Esophagus squamous epithelium (tissue), 5 donors: ENCODE measurements around the gene SAMD14. TPM values are rescaled to one million over a fixed set of nuclear protein-coding genes. Genes with fewer than 3 reads are reported as not detected.

Experiments
- DNase-seq: peaks from one replicate; lab custom pipeline; 2025; lab: John Stamatoyannopoulos, UW
- H3K27ac ChIP-seq, 4 donors: fragments of 200-600 bp; sonication (generic); one replicate each; pipeline ENCODE4 v1.5.1; 2016 to 2019; ENCODE audit warnings: mild to moderate bottlenecking in 1 of 4
- H3K27me3 ChIP-seq, 4 donors: fragments of 200-600 bp; sonication (generic); 1 replicate in 3 of 4; 2 replicates in 1 of 4; pipeline versions ENCODE4 v1.5.1 to v1.6.0; 2017 to 2021; ENCODE audit warnings: antibody characterized with exemption in 1 of 4
- H3K36me3 ChIP-seq, 3 donors: fragments of 200-600 bp; sonication (generic); one replicate each; pipeline ENCODE4 v1.5.1; 2016 to 2019
- H3K4me1 ChIP-seq, 3 donors: fragments of 200-600 bp; sonication (generic); one replicate each; pipeline ENCODE4 v1.5.1; 2017 to 2019
- H3K4me3 ChIP-seq, 4 donors: fragments of 200-600 bp; sonication (generic); 1 replicate in 3 of 4; 2 replicates in 1 of 4; pipeline ENCODE4 v1.5.1; 2016 to 2019; ENCODE audit warnings: mild to moderate bottlenecking in 2 of 4, moderate library complexity in 1 of 4
- H3K9me3 ChIP-seq, 3 donors: fragments of 200-600 bp; sonication (generic); one replicate each; pipeline ENCODE4 v1.5.1; 2016 to 2019
- POLR2A ChIP-seq, 4 donors: fragments of 450-650 bp; IDR thresholded peaks; one replicate each; pipeline ENCODE4 v1.6.1; 2017; ENCODE audit warnings: antibody characterized with exemption in 4 of 4, mild to moderate bottlenecking in 4 of 4, moderate library complexity in 3 of 4
- WGBS, 2 donors: methylation state at CpG; one replicate each; pipeline ENCODE4 v1.1.5; 2018; 5-methylcytosine and 5-hydroxymethylcytosine counted together
- intact Hi-C: fragments of 100-400 bp; cut with DNase I; formaldehyde crosslinking; loops from one replicate; pipeline ENCODE4 v1.15.0; 2022
- total RNA-seq, 4 donors: library from RNA; depleted of rRNA; stranded (reverse); fragments of >200 nt; gene quantifications; one replicate each; pipeline ENCODE4 v1.1.0, GENCODE V29; 2016
- TF ChIP-seq, protein P1 (sequence below), 6 experiments: fragments of 450-650 bp in 4 of 6; fragments of 200-600 bp in 2 of 6; sonication (generic) in 2 of 6; IDR thresholded peaks; one replicate each; pipeline ENCODE4 v1.5.1; 2016 to 2019; ENCODE audit warnings: antibody characterized with exemption in 6 of 6, mild to moderate bottlenecking in 4 of 6, moderate library complexity in 4 of 6
- donor health status: DM: yes; HTN: yes; CAD: no.

SAMD14 gene
- total RNA-seq, 4 donors from 2014 or later, result 0.57 TPM; not detected in 3

DNA sequence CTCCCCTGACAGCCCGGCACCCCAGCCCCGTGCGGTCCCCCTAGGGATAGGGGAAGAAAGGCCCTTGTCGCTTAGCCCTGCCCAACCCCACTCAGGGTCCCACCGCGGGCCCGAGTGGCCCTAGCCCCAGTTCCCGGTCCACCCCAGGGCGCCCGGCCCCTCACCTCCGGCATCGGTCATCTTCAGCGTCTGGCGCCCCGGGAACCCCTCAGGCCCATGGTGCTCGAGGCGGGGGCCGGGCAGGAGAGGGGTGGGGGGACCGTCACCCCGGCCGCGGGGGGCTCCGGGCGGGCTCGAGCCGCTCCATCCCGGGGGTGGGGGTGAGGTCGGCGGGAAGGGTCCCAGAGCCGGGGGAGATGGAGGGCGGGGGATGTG lies 620 bp downstream of the SAMD14 start:
- no CpG with 5 or more reads among the region's 31 CpGs for WGBS, 2 donors
- H3K27ac ChIP-seq, result peak overlapping the region in 1 of 4 donors; percentile 9
- DNase-seq, result no peak
- peaks cover 0 to 4% (median under 1%) of the 10 kb centered on the region in 3 donors for H3K36me3 ChIP-seq
- peak overlapping the region; percentile 24 to 73 (median 42) for H3K4me3 ChIP-seq
- intact Hi-C loops, result no loop called here
- peaks cover 11 to 55% (median 12%) of the 10 kb centered on the region in 3 donors for H3K4me1 ChIP-seq
- no peak for TF ChIP-seq POLR2A (IDR thresholded peaks at IDR 0.05)
- TF ChIP-seq, protein P1, sequence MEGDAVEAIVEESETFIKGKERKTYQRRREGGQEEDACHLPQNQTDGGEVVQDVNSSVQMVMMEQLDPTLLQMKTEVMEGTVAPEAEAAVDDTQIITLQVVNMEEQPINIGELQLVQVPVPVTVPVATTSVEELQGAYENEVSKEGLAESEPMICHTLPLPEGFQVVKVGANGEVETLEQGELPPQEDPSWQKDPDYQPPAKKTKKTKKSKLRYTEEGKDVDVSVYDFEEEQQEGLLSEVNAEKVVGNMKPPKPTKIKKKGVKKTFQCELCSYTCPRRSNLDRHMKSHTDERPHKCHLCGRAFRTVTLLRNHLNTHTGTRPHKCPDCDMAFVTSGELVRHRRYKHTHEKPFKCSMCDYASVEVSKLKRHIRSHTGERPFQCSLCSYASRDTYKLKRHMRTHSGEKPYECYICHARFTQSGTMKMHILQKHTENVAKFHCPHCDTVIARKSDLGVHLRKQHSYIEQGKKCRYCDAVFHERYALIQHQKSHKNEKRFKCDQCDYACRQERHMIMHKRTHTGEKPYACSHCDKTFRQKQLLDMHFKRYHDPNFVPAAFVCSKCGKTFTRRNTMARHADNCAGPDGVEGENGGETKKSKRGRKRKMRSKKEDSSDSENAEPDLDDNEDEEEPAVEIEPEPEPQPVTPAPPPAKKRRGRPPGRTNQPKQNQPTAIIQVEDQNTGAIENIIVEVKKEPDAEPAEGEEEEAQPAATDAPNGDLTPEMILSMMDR (IDR thresholded peaks at IDR 0.05), result no peak
- no peaks in the 10 kb centered on the region for H3K9me3 ChIP-seq
- H3K27me3 ChIP-seq, result peaks cover 5 to 41% (median 9%) of the 10 kb centered on the region in 4 donors

DNA sequence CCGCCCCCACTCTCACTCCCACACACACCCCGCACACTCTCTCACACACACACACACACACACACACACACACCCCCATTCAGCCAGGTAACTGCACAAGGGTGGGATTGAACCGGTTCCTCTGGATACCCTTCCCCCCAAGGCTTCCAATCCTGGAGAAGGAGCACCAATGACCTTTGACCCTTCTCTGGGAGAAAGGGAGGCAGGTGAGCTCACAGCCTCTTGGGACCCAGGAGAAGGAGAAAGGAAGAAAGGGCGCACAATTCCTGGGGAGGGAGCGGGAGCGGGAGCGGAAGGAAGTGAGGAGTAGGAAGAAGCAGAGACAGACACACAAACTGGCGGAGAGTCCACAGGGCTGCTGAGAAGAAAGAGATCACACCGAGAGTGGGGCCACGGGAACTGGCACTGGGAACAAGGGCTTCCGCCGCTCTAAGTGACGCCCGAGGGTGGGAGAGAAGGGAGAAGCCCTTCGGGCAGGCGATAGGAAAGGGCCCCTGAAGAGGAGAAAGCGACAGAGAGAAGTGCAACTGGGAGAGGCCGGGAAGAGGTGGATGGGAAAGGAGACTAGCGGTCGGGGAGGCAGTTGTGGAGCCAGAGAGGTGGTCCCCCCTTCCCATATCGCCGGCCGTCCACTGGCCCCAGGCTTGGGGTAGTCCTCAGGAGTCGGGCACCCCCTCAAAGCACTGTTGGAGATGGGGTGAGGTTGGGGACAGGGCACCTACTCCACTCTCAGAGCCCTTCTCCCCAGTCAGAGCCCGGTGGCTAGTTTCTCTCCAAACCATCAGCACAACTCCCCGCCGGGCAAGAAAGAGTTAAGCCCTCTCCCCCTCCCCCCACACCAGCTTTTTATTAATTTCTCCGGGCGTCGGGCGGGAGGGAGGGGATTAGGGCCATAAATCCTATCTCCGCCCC lies 1.3 kb downstream of the SAMD14 start:
- Histone ChIP-seq H3K27ac (peak overlapping the region in 2 of 4 donors; percentile 4 to 29), H3K4me3 (peak overlapping the region; percentile 24 to 73 (median 42)), H3K9me3 (no peaks in the 10 kb centered on the region), H3K4me1 (peaks cover 12 to 54% (median 15%) of the 10 kb centered on the region in 3 donors), H3K27me3 (peaks cover 5 to 41% (median 9%) of the 10 kb centered on the region in 4 donors), H3K36me3 (no peaks in the 10 kb centered on the region)
- intact Hi-C loops, result no loop called here
- no peak for DNase-seq
- no peak for TF ChIP-seq POLR2A (IDR thresholded peaks at IDR 0.05)
- TF ChIP-seq, protein P1 (IDR thresholded peaks at IDR 0.05), result no peak
- 30 to 31% methylated on average over 23 to 24 of the region's 32 CpGs for WGBS, 2 donors

- TF ChIP-seq, protein P1 (IDR thresholded peaks at IDR 0.05), result no peak
- TF ChIP-seq POLR2A (IDR thresholded peaks at IDR 0.05), result no peak
- DNase-seq, result no peak
- no peaks in the 10 kb centered on the region for H3K9me3 ChIP-seq
- no peaks in the 10 kb centered on the region for H3K36me3 ChIP-seq
- H3K27me3 ChIP-seq, result peaks cover 5 to 41% (median 9%) of the 10 kb centered on the region in 4 donors
- intact Hi-C loops, result no loop called here
- peaks cover 12 to 48% (median 16%) of the 10 kb centered on the region in 3 donors for H3K4me1 ChIP-seq
- no peak overlapping the region for H3K27ac ChIP-seq
- 41 to 70% methylated on average over 5 of the region's 6 CpGs for WGBS, 2 donors
- H3K4me3 ChIP-seq, result no peak overlapping the region
Measured at GRCh38 chr17:50127697-50128361, 2.1 kb downstream of the SAMD14 start.

- H3K4me1 ChIP-seq, result peaks cover 12 to 41% (median 16%) of the 10 kb centered on the region in 3 donors
- no peak overlapping the region for H3K27ac ChIP-seq
- WGBS, 2 donors, result 87 to 96% methylated on average over 4 of the region's 4 CpGs
- intact Hi-C loops, result no loop called here
- H3K9me3 ChIP-seq, result no peaks in the 10 kb centered on the region
- no peak for DNase-seq
- TF ChIP-seq, protein P1 (IDR thresholded peaks at IDR 0.05), result no peak
- TF ChIP-seq POLR2A (IDR thresholded peaks at IDR 0.05), result no peak
- H3K4me3 ChIP-seq, result no peak overlapping the region
- H3K27me3 ChIP-seq, result peaks cover 5 to 35% (median 9%) of the 10 kb centered on the region in 4 donors
- no peaks in the 10 kb centered on the region for H3K36me3 ChIP-seq
Measured at GRCh38 chr17:50125420-50125997, 4.5 kb downstream of the SAMD14 start.
